Neural cell (in vitro differentiated cells): Measurements from ENCODE around the gene IL1A. TPM values are rescaled to one million over a fixed set of nuclear protein-coding genes. Genes with fewer than 3 reads are reported as not detected.

Experiments
- H2AFZ ChIP-seq: fragments of 200-600, 300-800 bp; sonication (generic), shearing (Covaris generic); 2 replicates; pipeline ENCODE4 v1.6.0; 2014; ENCODE audit warnings: low read depth, mild to moderate bottlenecking, antibody characterized with exemption, low read length, moderate library complexity
- H3F3A ChIP-seq: fragments of 200-600 bp; shearing (Covaris generic); 2 replicates; pipeline ENCODE4 v1.6.1; 2016; ENCODE audit warnings: mild to moderate bottlenecking, moderate library complexity, mixed read lengths, antibody characterized with exemption, low read length; ENCODE audit not compliant: insufficient read depth, poor library complexity, severe bottlenecking
- H3K27ac ChIP-seq: fragments of 200-600, 300-800 bp; sonication (generic), shearing (Covaris generic); 2 replicates; pipeline ENCODE4 v1.5.1; 2014; ENCODE audit warnings: mild to moderate bottlenecking, low read length, moderate library complexity
- H3K27me3 ChIP-seq: fragments of 300-800, 200-600 bp; sonication (generic), shearing (Covaris generic); 2 replicates; pipeline ENCODE4 v1.6.0; 2014; ENCODE audit warnings: mild to moderate bottlenecking, low read depth, low read length, moderate library complexity; ENCODE audit not compliant: insufficient read depth
- H3K36me3 ChIP-seq: fragments of 300-800, 200-600 bp; sonication (generic), shearing (Covaris generic); 2 replicates; pipeline ENCODE4 v1.5.1; 2014; ENCODE audit warnings: mild to moderate bottlenecking, antibody characterized with exemption, low read length, moderate library complexity; ENCODE audit not compliant: insufficient read depth
- H3K4me2 ChIP-seq: fragments of 300-800, 200-600 bp; sonication (generic), shearing (Covaris generic); 2 replicates; pipeline ENCODE4 v1.6.0; 2014; ENCODE audit warnings: mild to moderate bottlenecking, low read length
- H3K4me3 ChIP-seq: fragments of 300-800, 200-600 bp; sonication (generic), shearing (Covaris generic); 2 replicates; pipeline ENCODE4 v1.5.1; 2014; ENCODE audit warnings: mild to moderate bottlenecking, low read length, moderate library complexity
- H3K79me2 ChIP-seq: fragments of 200-600 bp; shearing (Covaris generic); replicated peaks from 2 replicates; pipeline ENCODE4 v1.6.0; 2014; ENCODE audit warnings: mild to moderate bottlenecking, low read length, moderate library complexity; ENCODE audit not compliant: insufficient read depth
- H3K9ac ChIP-seq: fragments of 300-800, 200-600 bp; sonication (generic), shearing (Covaris generic); 2 replicates; pipeline ENCODE4 v1.6.1; 2016; ENCODE audit warnings: mild to moderate bottlenecking, low read length, mixed read lengths
- H3K9me2 ChIP-seq: fragments of 200-600 bp; shearing (Covaris generic); 2 replicates; pipeline ENCODE4 v1.6.1; 2016; ENCODE audit warnings: mild to moderate bottlenecking, low read length, mixed read lengths; ENCODE audit not compliant: insufficient read depth
- H3K9me3 ChIP-seq: fragments of 200-600, 300-800 bp; sonication (generic), shearing (Covaris generic); 2 replicates; pipeline ENCODE4 v1.6.1; 2016; ENCODE audit warnings: mild to moderate bottlenecking, mixed run types, low read length, moderate library complexity, mixed read lengths
- H4K20me1 ChIP-seq: fragments of 200-600 bp; shearing (Covaris generic); 2 replicates; pipeline ENCODE4 v1.6.1; 2016; ENCODE audit warnings: mild to moderate bottlenecking, mixed run types; ENCODE audit not compliant: insufficient read depth
- EP300 ChIP-seq: fragments of 450-650 bp; conservative IDR thresholded peaks from 2 replicates; pipeline ENCODE4 v1.6.1; 2014; ENCODE audit warnings: antibody characterized with exemption, mild to moderate bottlenecking, moderate library complexity; ENCODE audit not compliant: poor library complexity, severe bottlenecking
- EZH2 ChIP-seq: fragments of 200-600, 300-800 bp; shearing (Covaris generic), sonication (generic); IDR thresholded peaks from 2 replicates; pipeline ENCODE4 v1.6.1; 2014; ENCODE audit warnings: antibody characterized with exemption, low read length, borderline replicate concordance, mild to moderate bottlenecking; ENCODE audit not compliant: insufficient read depth, poor library complexity, severe bottlenecking
- MXI1 ChIP-seq: fragments of 450-650 bp; conservative IDR thresholded peaks from 2 replicates; pipeline ENCODE4 v1.6.1; 2014; ENCODE audit warnings: antibody characterized with exemption, mild to moderate bottlenecking; ENCODE audit not compliant: poor library complexity, severe bottlenecking
- POLR2AphosphoS5 ChIP-seq: IDR thresholded peaks from 2 replicates; pipeline ENCODE4 v1.6.1; 2012
- RAD21 ChIP-seq: fragments of 450-650 bp; conservative IDR thresholded peaks from 2 replicates; pipeline ENCODE4 v1.6.1; 2014; ENCODE audit warnings: antibody characterized with exemption, mild to moderate bottlenecking, moderate library complexity
- SMC3 ChIP-seq: fragments of 450-650 bp; conservative IDR thresholded peaks from 2 replicates; pipeline ENCODE4 v1.6.1; 2014; ENCODE audit warnings: antibody characterized with exemption, mild to moderate bottlenecking, moderate library complexity; ENCODE audit not compliant: poor library complexity
- TAF1 ChIP-seq: IDR thresholded peaks from 2 replicates; pipeline ENCODE4 v1.6.1; 2012; ENCODE audit warnings: low read depth
- polyA plus RNA-seq: library from polyadenylated mRNA; depleted of rRNA; stranded (reverse); fragments of >200 nt; gene quantifications from 2 replicates; pipeline ENCODE4 v1.2.3, GENCODE V29; 2014
- TF ChIP-seq, protein P1 (sequence below): IDR thresholded peaks from 2 replicates; pipeline ENCODE4 v1.6.1; 2012; ENCODE audit warnings: borderline replicate concordance
- TF ChIP-seq, protein P2 (sequence below): fragments of 450-650 bp; IDR thresholded peaks from 2 replicates; pipeline ENCODE4 v1.5.1; 2014; ENCODE audit warnings: antibody characterized with exemption, mild to moderate bottlenecking, moderate library complexity; ENCODE audit not compliant: poor library complexity, severe bottlenecking

IL1A gene
- polyA plus RNA-seq, 1 donor from 2014 or later, result 0.14 TPM

DNA sequence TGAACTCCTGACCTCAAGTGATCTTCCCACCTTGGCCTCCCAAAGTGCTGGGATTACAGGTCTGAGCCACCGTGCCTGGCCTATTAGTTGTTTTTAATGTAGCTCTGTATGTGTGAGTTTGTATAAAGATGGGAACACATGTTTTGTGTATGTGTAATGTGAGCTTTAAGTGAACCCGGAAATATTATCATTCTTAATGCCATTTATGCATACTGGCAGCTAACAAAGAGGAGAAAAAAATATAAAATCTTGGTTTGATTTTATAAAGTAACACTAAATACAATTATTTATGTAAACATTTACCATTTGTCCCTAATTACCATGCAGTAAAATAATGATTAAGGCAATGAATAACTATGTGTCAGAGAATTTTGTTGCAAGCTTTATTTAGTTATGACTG, 10.7 kb downstream of the IL1A start:
- Histone ChIP-seq H3K9me3 (no peaks in the 10 kb centered on the region), H3K4me2 (no peak overlapping the region), H3K9ac (no peak overlapping the region), H3K9me2 (no peaks in the 10 kb centered on the region), H3K36me3 (no peaks in the 10 kb centered on the region), H2AFZ (no peak overlapping the region), H3K27me3 (no peaks in the 10 kb centered on the region), H3K79me2 (no peaks in the 10 kb centered on the region), H3F3A (no peaks in the 10 kb centered on the region), H3K27ac (no peak overlapping the region), H4K20me1 (no peaks in the 10 kb centered on the region), H3K4me3 (no peak overlapping the region)
- no peak for TF ChIP-seq MXI1
- TF ChIP-seq EZH2, result no peak
- TF ChIP-seq, protein P1, sequence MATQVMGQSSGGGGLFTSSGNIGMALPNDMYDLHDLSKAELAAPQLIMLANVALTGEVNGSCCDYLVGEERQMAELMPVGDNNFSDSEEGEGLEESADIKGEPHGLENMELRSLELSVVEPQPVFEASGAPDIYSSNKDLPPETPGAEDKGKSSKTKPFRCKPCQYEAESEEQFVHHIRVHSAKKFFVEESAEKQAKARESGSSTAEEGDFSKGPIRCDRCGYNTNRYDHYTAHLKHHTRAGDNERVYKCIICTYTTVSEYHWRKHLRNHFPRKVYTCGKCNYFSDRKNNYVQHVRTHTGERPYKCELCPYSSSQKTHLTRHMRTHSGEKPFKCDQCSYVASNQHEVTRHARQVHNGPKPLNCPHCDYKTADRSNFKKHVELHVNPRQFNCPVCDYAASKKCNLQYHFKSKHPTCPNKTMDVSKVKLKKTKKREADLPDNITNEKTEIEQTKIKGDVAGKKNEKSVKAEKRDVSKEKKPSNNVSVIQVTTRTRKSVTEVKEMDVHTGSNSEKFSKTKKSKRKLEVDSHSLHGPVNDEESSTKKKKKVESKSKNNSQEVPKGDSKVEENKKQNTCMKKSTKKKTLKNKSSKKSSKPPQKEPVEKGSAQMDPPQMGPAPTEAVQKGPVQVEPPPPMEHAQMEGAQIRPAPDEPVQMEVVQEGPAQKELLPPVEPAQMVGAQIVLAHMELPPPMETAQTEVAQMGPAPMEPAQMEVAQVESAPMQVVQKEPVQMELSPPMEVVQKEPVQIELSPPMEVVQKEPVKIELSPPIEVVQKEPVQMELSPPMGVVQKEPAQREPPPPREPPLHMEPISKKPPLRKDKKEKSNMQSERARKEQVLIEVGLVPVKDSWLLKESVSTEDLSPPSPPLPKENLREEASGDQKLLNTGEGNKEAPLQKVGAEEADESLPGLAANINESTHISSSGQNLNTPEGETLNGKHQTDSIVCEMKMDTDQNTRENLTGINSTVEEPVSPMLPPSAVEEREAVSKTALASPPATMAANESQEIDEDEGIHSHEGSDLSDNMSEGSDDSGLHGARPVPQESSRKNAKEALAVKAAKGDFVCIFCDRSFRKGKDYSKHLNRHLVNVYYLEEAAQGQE, result no peak

DNA sequence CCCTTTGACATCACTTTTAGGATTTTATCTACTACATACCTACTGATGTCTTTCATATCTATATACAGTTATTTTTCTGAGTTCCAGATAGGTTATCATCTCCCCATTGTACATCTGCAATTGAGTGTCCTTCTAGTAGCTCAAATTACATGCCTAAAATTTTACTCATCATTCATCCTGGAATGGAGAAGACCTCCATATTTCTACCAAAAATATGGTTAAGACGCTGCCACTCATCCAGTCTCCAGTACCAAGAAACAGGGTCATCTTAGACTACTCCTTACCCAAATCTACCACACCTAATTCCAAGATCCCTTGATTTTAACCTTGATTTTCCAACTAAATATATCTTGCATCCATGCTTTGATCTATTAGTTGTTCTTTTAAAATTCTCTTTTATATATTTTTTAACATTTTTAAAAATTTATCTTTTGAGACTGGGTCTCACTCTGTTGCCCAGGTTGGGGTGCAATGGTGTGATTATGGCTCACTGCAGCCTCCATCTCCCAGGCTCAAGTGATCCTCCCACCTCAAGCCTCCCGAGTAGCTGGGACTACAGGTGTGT, 11.3 kb downstream of the IL1A start:
- Histone ChIP-seq H3K27ac (no peak overlapping the region), H3K4me2 (no peak overlapping the region), H3K79me2 (no peaks in the 10 kb centered on the region), H3F3A (no peaks in the 10 kb centered on the region), H3K4me3 (no peak overlapping the region), H4K20me1 (no peaks in the 10 kb centered on the region), H3K36me3 (no peaks in the 10 kb centered on the region), H3K27me3 (no peaks in the 10 kb centered on the region), H3K9ac (no peak overlapping the region), H2AFZ (no peak overlapping the region), H3K9me2 (no peaks in the 10 kb centered on the region), H3K9me3 (no peaks in the 10 kb centered on the region)
- TF ChIP-seq EP300, result no peak
- no peak for TF ChIP-seq RAD21
- TF ChIP-seq EZH2, result no peak
- no peak for TF ChIP-seq POLR2AphosphoS5
- no peak for TF ChIP-seq SMC3
- TF ChIP-seq, protein P1, result no peak
- TF ChIP-seq TAF1, result no peak
- no peak for TF ChIP-seq MXI1
- TF ChIP-seq, protein P2, sequence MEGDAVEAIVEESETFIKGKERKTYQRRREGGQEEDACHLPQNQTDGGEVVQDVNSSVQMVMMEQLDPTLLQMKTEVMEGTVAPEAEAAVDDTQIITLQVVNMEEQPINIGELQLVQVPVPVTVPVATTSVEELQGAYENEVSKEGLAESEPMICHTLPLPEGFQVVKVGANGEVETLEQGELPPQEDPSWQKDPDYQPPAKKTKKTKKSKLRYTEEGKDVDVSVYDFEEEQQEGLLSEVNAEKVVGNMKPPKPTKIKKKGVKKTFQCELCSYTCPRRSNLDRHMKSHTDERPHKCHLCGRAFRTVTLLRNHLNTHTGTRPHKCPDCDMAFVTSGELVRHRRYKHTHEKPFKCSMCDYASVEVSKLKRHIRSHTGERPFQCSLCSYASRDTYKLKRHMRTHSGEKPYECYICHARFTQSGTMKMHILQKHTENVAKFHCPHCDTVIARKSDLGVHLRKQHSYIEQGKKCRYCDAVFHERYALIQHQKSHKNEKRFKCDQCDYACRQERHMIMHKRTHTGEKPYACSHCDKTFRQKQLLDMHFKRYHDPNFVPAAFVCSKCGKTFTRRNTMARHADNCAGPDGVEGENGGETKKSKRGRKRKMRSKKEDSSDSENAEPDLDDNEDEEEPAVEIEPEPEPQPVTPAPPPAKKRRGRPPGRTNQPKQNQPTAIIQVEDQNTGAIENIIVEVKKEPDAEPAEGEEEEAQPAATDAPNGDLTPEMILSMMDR, result no peak
